Measurements from ENCODE around the gene C19orf53.
"Not testable (repeated sequence)": the region's sequence is repeated elsewhere in the genome, so short reads cannot be mapped to it uniquely, and the experiment has no call there.

Gene C19orf53

GRCh38 chr19:13742756-13743155, 31.5 kb upstream of the C19orf53 start:
- peaks cover 0 to 5% (median 3%) of the 10 kb centered on the region in 5 donors for H3K4me1 ChIP-seq (ENCODE audit: control insufficient read depth in 5 of 5, insufficient read depth in 5 of 5, low read length in 5 of 5)
- H3K27ac ChIP-seq (ENCODE audit: low read depth, low read length), result no peak overlapping the region
- H3K9me3 ChIP-seq (ENCODE audit: control insufficient read depth in 5 of 5, low read length in 5 of 5), result no peaks in the 10 kb centered on the region
- no peaks in the 10 kb centered on the region for H3K27me3 ChIP-seq (ENCODE audit: control insufficient read depth in 5 of 5, insufficient read depth in 4 of 5, low read length in 5 of 5)
- peaks cover 0 to 5% (median 0%) of the 10 kb centered on the region in 5 donors for H3K36me3 ChIP-seq (ENCODE audit: control insufficient read depth in 5 of 5, insufficient read depth in 5 of 5, low read length in 5 of 5)
- no peak overlapping the region for H3K4me3 ChIP-seq (ENCODE audit: low read depth in 1 of 5, low read length in 5 of 5)
- no peak overlapping the region for H3K9ac ChIP-seq (ENCODE audit: low read length in 5 of 5)

GRCh38 chr19:13744174-13744573, 30.1 kb upstream of the C19orf53 start:
- peaks cover 0 to 3% (median 0%) of the 10 kb centered on the region in 5 donors for H3K36me3 ChIP-seq (ENCODE audit: control insufficient read depth in 5 of 5, insufficient read depth in 5 of 5, low read length in 5 of 5)
- no peaks in the 10 kb centered on the region for H3K27me3 ChIP-seq (ENCODE audit: control insufficient read depth in 5 of 5, insufficient read depth in 4 of 5, low read length in 5 of 5)
- H3K9ac ChIP-seq (ENCODE audit: low read length in 5 of 5), result no peak overlapping the region
- no peak overlapping the region for H3K4me3 ChIP-seq (ENCODE audit: low read depth in 1 of 5, low read length in 5 of 5)
- peaks cover 3 to 16% (median 15%) of the 10 kb centered on the region in 5 donors for H3K4me1 ChIP-seq (ENCODE audit: control insufficient read depth in 5 of 5, insufficient read depth in 5 of 5, low read length in 5 of 5)
- no peaks in the 10 kb centered on the region for H3K9me3 ChIP-seq (ENCODE audit: control insufficient read depth in 5 of 5, low read length in 5 of 5)
- no peak overlapping the region for H3K27ac ChIP-seq (ENCODE audit: low read depth, low read length)

- Histone ChIP-seq H3K4me3 (ENCODE audit: low read depth in 1 of 5, low read length in 5 of 5) (peak overlapping the region; percentile 44 to 82 (median 80)), H3K36me3 (ENCODE audit: control insufficient read depth in 5 of 5, insufficient read depth in 5 of 5, low read length in 5 of 5) (peaks cover 0 to 11% (median 4%) of the 10 kb centered on the region in 5 donors), H3K4me1 (ENCODE audit: control insufficient read depth in 5 of 5, insufficient read depth in 5 of 5, low read length in 5 of 5) (peaks cover 3 to 17% (median 15%) of the 10 kb centered on the region in 5 donors), H3K9me3 (ENCODE audit: control insufficient read depth in 5 of 5, low read length in 5 of 5) (no peaks in the 10 kb centered on the region), H3K9ac (ENCODE audit: low read length in 5 of 5) (no peak overlapping the region), H3K27ac (ENCODE audit: low read depth, low read length) (no peak overlapping the region), H3K27me3 (ENCODE audit: control insufficient read depth in 5 of 5, insufficient read depth in 4 of 5, low read length in 5 of 5) (no peaks in the 10 kb centered on the region)
These were observed 27.2 kb upstream of the C19orf53 start for GRCh38 chr19:13747098-13747453.

- Histone ChIP-seq H3K9me3 (ENCODE audit: control insufficient read depth in 5 of 5, low read length in 5 of 5) (no peaks in the 10 kb centered on the region), H3K4me1 (ENCODE audit: control insufficient read depth in 5 of 5, insufficient read depth in 5 of 5, low read length in 5 of 5) (peaks cover 3 to 17% (median 15%) of the 10 kb centered on the region in 5 donors), H3K9ac (ENCODE audit: low read length in 5 of 5) (peak overlapping the region; percentile 76 to 89 (median 84)), H3K27ac (ENCODE audit: low read depth, low read length) (peak overlapping the region; percentile 75), H3K27me3 (ENCODE audit: control insufficient read depth in 5 of 5, insufficient read depth in 4 of 5, low read length in 5 of 5) (no peaks in the 10 kb centered on the region), H3K4me3 (ENCODE audit: low read depth in 1 of 5, low read length in 5 of 5) (peak overlapping the region; percentile 71 to 82 (median 80)), H3K36me3 (ENCODE audit: control insufficient read depth in 5 of 5, insufficient read depth in 5 of 5, low read length in 5 of 5) (peaks cover 0 to 19% (median 12%) of the 10 kb centered on the region in 5 donors)
These were observed 26.0 kb upstream of the C19orf53 start for GRCh38 chr19:13748169-13748828.

GRCh38 chr19:13751436-13751835, 22.8 kb upstream of the C19orf53 start:
- H3K36me3 ChIP-seq (ENCODE audit: control insufficient read depth in 5 of 5, insufficient read depth in 5 of 5, low read length in 5 of 5), result peaks cover 0 to 48% (median 31%) of the 10 kb centered on the region in 5 donors
- no peak overlapping the region for H3K9ac ChIP-seq (ENCODE audit: low read length in 5 of 5)
- H3K4me3 ChIP-seq (ENCODE audit: low read depth in 1 of 5, low read length in 5 of 5), result no peak overlapping the region
- no peaks in the 10 kb centered on the region for H3K27me3 ChIP-seq (ENCODE audit: control insufficient read depth in 5 of 5, insufficient read depth in 4 of 5, low read length in 5 of 5)
- H3K4me1 ChIP-seq (ENCODE audit: control insufficient read depth in 5 of 5, insufficient read depth in 5 of 5, low read length in 5 of 5), result peaks cover 3 to 17% (median 15%) of the 10 kb centered on the region in 5 donors
- no peaks in the 10 kb centered on the region for H3K9me3 ChIP-seq (ENCODE audit: control insufficient read depth in 5 of 5, low read length in 5 of 5)
- H3K27ac ChIP-seq (ENCODE audit: low read depth, low read length), result no peak overlapping the region

GRCh38 chr19:13753622-13754021, 20.6 kb upstream of the C19orf53 start:
- H3K4me3 ChIP-seq (ENCODE audit: low read depth in 1 of 5, low read length in 5 of 5); H3K9me3 ChIP-seq (ENCODE audit: control insufficient read depth in 5 of 5, low read length in 5 of 5); H3K27me3 ChIP-seq (ENCODE audit: control insufficient read depth in 5 of 5, insufficient read depth in 4 of 5, low read length in 5 of 5); H3K4me1 ChIP-seq (ENCODE audit: control insufficient read depth in 5 of 5, insufficient read depth in 5 of 5, low read length in 5 of 5); H3K27ac ChIP-seq (ENCODE audit: low read depth, low read length); H3K9ac ChIP-seq (ENCODE audit: low read length in 5 of 5): not testable (repeated sequence)
- H3K36me3 ChIP-seq (ENCODE audit: control insufficient read depth in 5 of 5, insufficient read depth in 5 of 5, low read length in 5 of 5), result peaks cover 0 to 70% (median 53%) of the 10 kb centered on the region in 5 donors

GRCh38 chr19:13756210-13756609, 18.0 kb upstream of the C19orf53 start:
- no peak overlapping the region for H3K27ac ChIP-seq (ENCODE audit: low read depth, low read length)

GRCh38 chr19:13757805-13758772, 16.2 kb upstream of the C19orf53 start:
- Histone ChIP-seq H3K4me1 (ENCODE audit: control insufficient read depth in 5 of 5, insufficient read depth in 5 of 5, low read length in 5 of 5) (no peaks in the 10 kb centered on the region), H3K27ac (ENCODE audit: low read depth, low read length) (no peak overlapping the region), H3K9me3 (ENCODE audit: control insufficient read depth in 5 of 5, low read length in 5 of 5) (no peaks in the 10 kb centered on the region), H3K4me3 (ENCODE audit: low read depth in 1 of 5, low read length in 5 of 5) (no peak overlapping the region), H3K36me3 (ENCODE audit: control insufficient read depth in 5 of 5, insufficient read depth in 5 of 5, low read length in 5 of 5) (peaks cover 0 to 97% (median 79%) of the 10 kb centered on the region in 5 donors), H3K27me3 (ENCODE audit: control insufficient read depth in 5 of 5, insufficient read depth in 4 of 5, low read length in 5 of 5) (no peaks in the 10 kb centered on the region), H3K9ac (ENCODE audit: low read length in 5 of 5) (no peak overlapping the region)

More at GRCh38 chr19:13756210-13756609, 18.0 kb upstream of the C19orf53 start:
- Histone ChIP-seq H3K4me1 (ENCODE audit: control insufficient read depth in 5 of 5, insufficient read depth in 5 of 5, low read length in 5 of 5) (no peaks in the 10 kb centered on the region), H3K9ac (ENCODE audit: low read length in 5 of 5) (no peak overlapping the region), H3K4me3 (ENCODE audit: low read depth in 1 of 5, low read length in 5 of 5) (no peak overlapping the region), H3K9me3 (ENCODE audit: control insufficient read depth in 5 of 5, low read length in 5 of 5) (no peaks in the 10 kb centered on the region), H3K36me3 (ENCODE audit: control insufficient read depth in 5 of 5, insufficient read depth in 5 of 5, low read length in 5 of 5) (peaks cover 0 to 95% (median 72%) of the 10 kb centered on the region in 5 donors), H3K27me3 (ENCODE audit: control insufficient read depth in 5 of 5, insufficient read depth in 4 of 5, low read length in 5 of 5) (no peaks in the 10 kb centered on the region)

GRCh38 chr19:13758795-13759194, 15.5 kb upstream of the C19orf53 start:
- H3K4me3 ChIP-seq (ENCODE audit: low read depth in 1 of 5, low read length in 5 of 5), result no peak overlapping the region
- H3K9ac ChIP-seq (ENCODE audit: low read length in 5 of 5), result no peak overlapping the region
- no peaks in the 10 kb centered on the region for H3K9me3 ChIP-seq (ENCODE audit: control insufficient read depth in 5 of 5, low read length in 5 of 5)
- no peak overlapping the region for H3K27ac ChIP-seq (ENCODE audit: low read depth, low read length)
- peaks cover 0 to under 1% (median under 1%) of the 10 kb centered on the region in 5 donors for H3K4me1 ChIP-seq (ENCODE audit: control insufficient read depth in 5 of 5, insufficient read depth in 5 of 5, low read length in 5 of 5)
- H3K36me3 ChIP-seq (ENCODE audit: control insufficient read depth in 5 of 5, insufficient read depth in 5 of 5, low read length in 5 of 5), result peaks cover 0 to 93% (median 77%) of the 10 kb centered on the region in 5 donors
- no peaks in the 10 kb centered on the region for H3K27me3 ChIP-seq (ENCODE audit: control insufficient read depth in 5 of 5, insufficient read depth in 4 of 5, low read length in 5 of 5)

GRCh38 chr19:13761423-13761822, 12.8 kb upstream of the C19orf53 start:
- Histone ChIP-seq H3K9ac (ENCODE audit: low read length in 5 of 5) (no peak overlapping the region), H3K27me3 (ENCODE audit: control insufficient read depth in 5 of 5, insufficient read depth in 4 of 5, low read length in 5 of 5) (peaks cover 0 to 2% (median 0%) of the 10 kb centered on the region in 5 donors), H3K27ac (ENCODE audit: low read depth, low read length) (no peak overlapping the region), H3K4me3 (ENCODE audit: low read depth in 1 of 5, low read length in 5 of 5) (no peak overlapping the region), H3K9me3 (ENCODE audit: control insufficient read depth in 5 of 5, low read length in 5 of 5) (no peaks in the 10 kb centered on the region), H3K36me3 (ENCODE audit: control insufficient read depth in 5 of 5, insufficient read depth in 5 of 5, low read length in 5 of 5) (peaks cover 0 to 71% (median 57%) of the 10 kb centered on the region in 5 donors), H3K4me1 (ENCODE audit: control insufficient read depth in 5 of 5, insufficient read depth in 5 of 5, low read length in 5 of 5) (peaks cover 3 to 21% (median 17%) of the 10 kb centered on the region in 5 donors)

Data from subcutaneous abdominal adipose tissue (tissue), 5 donors.